Fibroblast of skin of abdomen (primary cell): ENCODE measurements around the gene IMPDH2. TPM values are rescaled to one million over a fixed set of nuclear protein-coding genes. Genes with fewer than 3 reads are reported as not detected.

ENCODE experiments used
- DNase-seq: peaks from one replicate; pipeline ENCODE4 v3.0.0-alpha.2; 2013
- polyA plus RNA-seq, 2 experiments: library from polyadenylated mRNA; unstranded; fragments of 120-200 nt; gene quantifications; one replicate each; pipeline ENCODE4 v1.2.1, GENCODE V29; 2013; ENCODE audit not compliant: insufficient read length in 2 of 2

Gene IMPDH2
- polyA plus RNA-seq (2013, experiment 1 of 2; ENCODE audit: insufficient read length) = 313 TPM
- polyA plus RNA-seq (2013, experiment 2 of 2; ENCODE audit: insufficient read length) = 314 TPM

- DNase-seq = peak; percentile 92
These were observed at the start of gene IMPDH2 for GRCh38 chr3:49028673-49029562. Gene IMPDH2 (minus strand): TSS chr3:49029398. CDS start chr3:49029350, 48 bp downstream.

GRCh38 chr3:49076646-49077045 lies 47.4 kb upstream of the IMPDH2 start:
- no peak for DNase-seq

- DNase-seq = no peak
These were observed 46.9 kb upstream of the IMPDH2 start for GRCh38 chr3:49076116-49076515.

GRCh38 chr3:49058011-49058410 lies 28.8 kb upstream of the IMPDH2 start:
- no peak for DNase-seq

- no peak for DNase-seq
These were observed 28.1 kb upstream of the IMPDH2 start for GRCh38 chr3:49057268-49057667.

GRCh38 chr3:49054344-49054862 lies 25.2 kb upstream of the IMPDH2 start:
- DNase-seq = no peak

GRCh38 chr3:49053543-49053942 lies 24.3 kb upstream of the IMPDH2 start:
- DNase-seq = no peak

GRCh38 chr3:49035281-49035680 lies 6.1 kb upstream of the IMPDH2 start:
- no peak for DNase-seq

- DNase-seq = no peak
These were observed 5.5 kb upstream of the IMPDH2 start for GRCh38 chr3:49034650-49035049.

GRCh38 chr3:49032646-49033304 lies 3.6 kb upstream of the IMPDH2 start:
- DNase-seq = no peak

- no peak for DNase-seq
These were observed 1.1 kb upstream of the IMPDH2 start for GRCh38 chr3:49030321-49030720.

- no peak for DNase-seq
These were observed 326 bp upstream of the IMPDH2 start for GRCh38 chr3:49029563-49029884.

- no peak for DNase-seq
These were observed 913 bp downstream of the IMPDH2 start for GRCh38 chr3:49028298-49028672.

- DNase-seq = no peak
These were observed 1.6 kb downstream of the IMPDH2 start for GRCh38 chr3:49027634-49028033.

- no peak for DNase-seq
These were observed 2.7 kb downstream of the IMPDH2 start for GRCh38 chr3:49026536-49026935.

- DNase-seq = no peak
These were observed 3.2 kb downstream of the IMPDH2 start for GRCh38 chr3:49025793-49026520.

- DNase-seq = no peak
These were observed 4.0 kb downstream of the IMPDH2 start for GRCh38 chr3:49025005-49025792.

- DNase-seq = no peak
These were observed 4.7 kb downstream of the IMPDH2 start for GRCh38 chr3:49024449-49024848.

GRCh38 chr3:49023775-49024174 lies 5.4 kb downstream of the IMPDH2 start:
- DNase-seq = no peak

- no peak for DNase-seq
These were observed 6.5 kb downstream of the IMPDH2 start for GRCh38 chr3:49022688-49023171.

GRCh38 chr3:49021813-49022687 lies 7.1 kb downstream of the IMPDH2 start, which contains the start of gene NDUFAF3:
Gene NDUFAF3 (plus strand): TSS chr3:49022121. CDS start chr3:49022145, 24 bp downstream.
- peak; percentile 91 for DNase-seq
